H9 (cell line): Measurements from ENCODE around the gene GRHPR. TPM values are rescaled to one million over a fixed set of nuclear protein-coding genes. Genes with fewer than 3 reads are reported as not detected.

Experiments
- DNase-seq: peaks from one replicate; pipeline ENCODE4 v3.0.0-alpha.2; 2017
- H2AFZ ChIP-seq: one replicate; pipeline ENCODE4 v1.6.1; 2013; ENCODE audit warnings: mild to moderate bottlenecking, low read length, control low read depth, moderate library complexity
- H2AK5ac ChIP-seq: 2 replicates; pipeline ENCODE4 v1.6.1; 2013; ENCODE audit warnings: low read length, control low read depth, mixed read lengths; ENCODE audit not compliant: insufficient read length
- H2BK120ac ChIP-seq: one replicate; pipeline ENCODE4 v1.6.1; 2013; ENCODE audit warnings: low read depth, mild to moderate bottlenecking, low read length, control low read depth, inconsistent platforms; ENCODE audit not compliant: poor library complexity, severe bottlenecking
- H2BK12ac ChIP-seq: 2 replicates; pipeline ENCODE4 v1.6.1; 2013; ENCODE audit warnings: low read length, control low read depth, mixed read lengths, low read depth; ENCODE audit not compliant: insufficient read length
- H2BK15ac ChIP-seq: 2 replicates; pipeline ENCODE4 v1.6.1; 2013; ENCODE audit warnings: low read depth, low read length, control low read depth
- H2BK20ac ChIP-seq: one replicate; pipeline ENCODE4 v1.6.1; 2013; ENCODE audit warnings: low read depth, mild to moderate bottlenecking, low read length, control low read depth, inconsistent platforms; ENCODE audit not compliant: poor library complexity, severe bottlenecking
- H2BK5ac ChIP-seq: 2 replicates; pipeline ENCODE4 v1.6.1; 2013; ENCODE audit warnings: low read length, control low read depth, mixed read lengths; ENCODE audit not compliant: insufficient read length
- H3K14ac ChIP-seq: 2 replicates; pipeline ENCODE4 v1.6.1; 2013; ENCODE audit warnings: low read length, control low read depth; ENCODE audit not compliant: insufficient read depth
- H3K18ac ChIP-seq: 2 replicates; pipeline ENCODE4 v1.6.1; 2013; ENCODE audit warnings: low read depth, mild to moderate bottlenecking, mixed read lengths, low read length, control low read depth; ENCODE audit not compliant: insufficient read length
- H3K23ac ChIP-seq: 2 replicates; pipeline ENCODE4 v1.6.1; 2013; ENCODE audit warnings: low read length, control low read depth, mixed read lengths, low read depth; ENCODE audit not compliant: insufficient read length
- H3K23me2 ChIP-seq: 2 replicates; pipeline ENCODE4 v1.6.1; 2013; ENCODE audit warnings: low read depth, mild to moderate bottlenecking, mixed read lengths, low read length, control low read depth; ENCODE audit not compliant: insufficient read length, poor library complexity, severe bottlenecking
- H3K27ac ChIP-seq: 2 replicates; pipeline ENCODE4 v1.5.1; 2013; ENCODE audit warnings: low read length, control low read depth, mixed read lengths, low read depth; ENCODE audit not compliant: insufficient read length
- H3K27me3 ChIP-seq: 2 replicates; pipeline ENCODE4 v1.6.1; 2013; ENCODE audit warnings: low read length, control low read depth, inconsistent platforms; ENCODE audit not compliant: insufficient read depth
- H3K4ac ChIP-seq: 2 replicates; pipeline ENCODE4 v1.6.1; 2013; ENCODE audit warnings: low read depth, mild to moderate bottlenecking, control low read depth, inconsistent platforms, low read length, moderate library complexity
- H3K4me1 ChIP-seq: 2 replicates; pipeline ENCODE4 v1.6.1; 2013; ENCODE audit warnings: low read length, control low read depth, inconsistent platforms; ENCODE audit not compliant: insufficient read depth
- H3K4me2 ChIP-seq: 2 replicates; pipeline ENCODE4 v1.6.1; 2013; ENCODE audit warnings: low read length, control low read depth, mixed read lengths; ENCODE audit not compliant: insufficient read length, insufficient read depth
- H3K56ac ChIP-seq: 2 replicates; pipeline ENCODE4 v1.6.1; 2013; ENCODE audit warnings: low read depth, mild to moderate bottlenecking, mixed read lengths, low read length, control low read depth; ENCODE audit not compliant: insufficient read length
- H3K79me1 ChIP-seq: 2 replicates; pipeline ENCODE4 v1.6.1; 2013; ENCODE audit warnings: low read depth, mild to moderate bottlenecking, moderate library complexity, low read length, control low read depth, inconsistent platforms; ENCODE audit not compliant: insufficient read depth, poor library complexity, severe bottlenecking
- H3K79me2 ChIP-seq: 2 replicates; pipeline ENCODE4 v1.6.1; 2013; ENCODE audit warnings: low read length, control low read depth, inconsistent platforms; ENCODE audit not compliant: insufficient read depth
- H3K9ac ChIP-seq: 2 replicates; pipeline ENCODE4 v1.6.1; 2013; ENCODE audit warnings: low read length, control low read depth, mixed read lengths; ENCODE audit not compliant: insufficient read length; ENCODE audit errors: extremely low read depth
- H3K9me3 ChIP-seq: one replicate; pipeline ENCODE4 v1.6.1; 2013; ENCODE audit warnings: low read depth, low read length, inconsistent platforms; ENCODE audit not compliant: control insufficient read depth
- H3T11ph ChIP-seq: one replicate; pipeline ENCODE4 v1.6.1; 2013; ENCODE audit warnings: mild to moderate bottlenecking, low read length, control low read depth, inconsistent platforms
- H4K20me1 ChIP-seq: one replicate; pipeline ENCODE4 v1.6.1; 2013; ENCODE audit not compliant: control insufficient read depth, insufficient read length, insufficient read depth
- H4K5ac ChIP-seq: 2 replicates; pipeline ENCODE4 v1.6.1; 2013; ENCODE audit warnings: low read depth, mild to moderate bottlenecking, mixed read lengths, low read length, control low read depth; ENCODE audit not compliant: insufficient read length
- H4K8ac ChIP-seq: replicated peaks from 2 replicates; pipeline ENCODE4 v1.6.1; 2013; ENCODE audit warnings: low read length, control low read depth, mixed read lengths, low read depth; ENCODE audit not compliant: insufficient read length
- H4K91ac ChIP-seq: 2 replicates; pipeline ENCODE4 v1.6.1; 2013; ENCODE audit warnings: low read depth, mild to moderate bottlenecking, moderate library complexity, mixed read lengths, low read length, control low read depth; ENCODE audit not compliant: insufficient read length
- H3K27ac Mint-ChIP-seq, 3 experiments: 2 replicates in 2 of 3; 3 replicates in 1 of 3; pipeline ENCODE4 v1.8.0; 2020 to 2021; ENCODE audit warnings: mixed read lengths in 3 of 3, mild to moderate bottlenecking in 1 of 3, moderate library complexity in 1 of 3
- H3K27me3 Mint-ChIP-seq: 2 replicates; pipeline ENCODE4 v1.8.0; 2021; ENCODE audit warnings: low read depth, mild to moderate bottlenecking, moderate library complexity, mixed read lengths
- H3K36me3 Mint-ChIP-seq, 3 experiments: 2 replicates in 2 of 3; 3 replicates in 1 of 3; pipeline ENCODE4 v1.8.0; 2020 to 2021; ENCODE audit warnings: low read depth in 3 of 3, mixed read lengths in 3 of 3; ENCODE audit not compliant: insufficient read depth in 1 of 3
- H3K4me1 Mint-ChIP-seq, 2 experiments: 2 replicates each; pipeline ENCODE4 v1.8.0; 2020; ENCODE audit warnings: mixed read lengths in 2 of 2
- H3K4me3 Mint-ChIP-seq, 2 experiments: 2 replicates in 1 of 2; 3 replicates in 1 of 2; pipeline ENCODE4 v1.8.0; 2020 to 2021; ENCODE audit warnings: mild to moderate bottlenecking in 2 of 2, mixed read lengths in 2 of 2, moderate library complexity in 1 of 2
- H3K9me3 Mint-ChIP-seq, 2 experiments: 2 replicates in 1 of 2; 3 replicates in 1 of 2; pipeline ENCODE4 v1.8.0; 2020; ENCODE audit warnings: mild to moderate bottlenecking in 2 of 2, mixed read lengths in 2 of 2, moderate library complexity in 1 of 2
- CTCF ChIP-seq: fragments of 200-600 bp; sonication (generic); conservative IDR thresholded peaks from 3 replicates; pipeline ENCODE4 v1.8.0; 2021; ENCODE audit warnings: antibody characterized with exemption, mild to moderate bottlenecking
- WGBS: extraction: QIAGEN DNeasy Blood & Tissue Kit; methylation state at CpG from one replicate; pipeline ENCODE4 v1.1.7; 2013; ENCODE audit warnings: missing lambda C conversion rate, low lambda C conversion rate, mixed read lengths; ENCODE audit not compliant: insufficient read length; ENCODE audit errors: extremely low coverage; 5-methylcytosine and 5-hydroxymethylcytosine counted together
- total RNA-seq: library from RNA; stranded (reverse); gene quantifications from 2 replicates; pipeline ENCODE4 v1.2.1, GENCODE V29; 2021

Gene GRHPR
- total RNA-seq, 1 experiment from 2014 or later, result 97.9 TPM

GRCh38 chr9:37382161-37382981 lies 40.1 kb upstream of the GRHPR start:
- H3K27ac ChIP-seq, result no peak overlapping the region
- H3K23ac ChIP-seq, result no peak overlapping the region
- no peak overlapping the region for H3K18ac ChIP-seq
- H2AK5ac ChIP-seq, result no peak overlapping the region
- H3K4me2 ChIP-seq, result no peak overlapping the region
- H3K14ac ChIP-seq, result no peak overlapping the region
- H3K79me2 ChIP-seq, result no peaks in the 10 kb centered on the region
- no peaks in the 10 kb centered on the region for H3K27me3 ChIP-seq
- no peaks in the 10 kb centered on the region for H3K9me3 ChIP-seq
- no peak overlapping the region for H3T11ph ChIP-seq
- no peak overlapping the region for H2BK5ac ChIP-seq
- no peak overlapping the region for H3K4me3 Mint-ChIP-seq
- no peak for DNase-seq
- H3K23me2 ChIP-seq, result no peaks in the 10 kb centered on the region
- H2AFZ ChIP-seq, result no peak overlapping the region
- H4K8ac ChIP-seq, result no peak overlapping the region
- no peak overlapping the region for H3K56ac ChIP-seq
- no peak overlapping the region for H2BK15ac ChIP-seq
- no peak overlapping the region for H2BK120ac ChIP-seq
- no peaks in the 10 kb centered on the region for H3K79me1 ChIP-seq
- no peaks in the 10 kb centered on the region for H3K27me3 Mint-ChIP-seq
- peaks cover 3% of the 10 kb centered on the region in 2 experiments; a peak in 1 of 4 replicates for H3K4me1 Mint-ChIP-seq
- H2BK20ac ChIP-seq, result no peak overlapping the region
- no peak overlapping the region for H2BK12ac ChIP-seq
- no CpG with 5 or more reads among the region's 14 CpGs for WGBS
- no peak for TF ChIP-seq CTCF
- H4K91ac ChIP-seq, result no peak overlapping the region
- H4K20me1 ChIP-seq, result no peaks in the 10 kb centered on the region
- no peaks in the 10 kb centered on the region for H3K9me3 Mint-ChIP-seq
- no peaks in the 10 kb centered on the region; the same call in 1 of the 2 replicates for H3K4me1 ChIP-seq
- no peak overlapping the region for H3K4ac ChIP-seq
- no peak overlapping the region for H3K9ac ChIP-seq
- peak overlapping the region in 1 of 3 experiments; percentile 20; a peak in 1 of 7 replicates for H3K27ac Mint-ChIP-seq
- H3K36me3 Mint-ChIP-seq, result 0 out of 7 replicates have a peak, but pooled peaks cover 0 to 3% (median 0%) of the 10 kb centered on the region in 3 experiments
- H4K5ac ChIP-seq, result no peak overlapping the region
